Lower leg skin (tissue), 3 donors: ENCODE measurements around the gene UHRF1.

Source experiments
- POLR2A ChIP-seq, 2 donors: fragments of 450-650 bp; IDR thresholded peaks; one replicate each; pipeline ENCODE4 v1.6.1; 2016 to 2017; ENCODE audit warnings: antibody characterized with exemption in 2 of 2, mild to moderate bottlenecking in 1 of 2, moderate library complexity in 1 of 2
- TF ChIP-seq, protein P1 (sequence below), 3 donors: fragments of 450-650 bp; IDR thresholded peaks; one replicate each; pipeline ENCODE4 v1.5.1; 2016; ENCODE audit warnings: antibody characterized with exemption in 3 of 3, mild to moderate bottlenecking in 3 of 3, moderate library complexity in 2 of 3

DNA sequence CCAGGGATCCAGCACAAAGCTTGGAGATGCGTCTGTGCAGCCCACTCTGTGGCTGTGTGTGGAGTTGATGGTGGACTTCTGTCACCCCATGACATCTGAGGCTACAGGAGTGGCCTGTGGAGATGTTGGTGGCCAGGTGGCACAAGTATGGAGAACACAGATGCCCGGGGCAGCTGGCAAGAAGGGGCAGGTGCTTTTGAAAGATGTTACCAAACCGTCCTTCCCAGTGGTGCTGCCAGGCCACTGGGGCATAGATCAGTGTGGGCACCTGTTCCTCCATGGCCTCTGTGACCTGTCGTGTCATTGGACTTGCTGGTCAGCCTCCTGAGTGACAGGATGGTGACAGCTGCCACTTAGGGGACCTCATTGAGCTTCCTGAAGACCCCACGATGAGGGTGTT is 95.8 kb downstream of the UHRF1 start:
- TF ChIP-seq, protein P1, sequence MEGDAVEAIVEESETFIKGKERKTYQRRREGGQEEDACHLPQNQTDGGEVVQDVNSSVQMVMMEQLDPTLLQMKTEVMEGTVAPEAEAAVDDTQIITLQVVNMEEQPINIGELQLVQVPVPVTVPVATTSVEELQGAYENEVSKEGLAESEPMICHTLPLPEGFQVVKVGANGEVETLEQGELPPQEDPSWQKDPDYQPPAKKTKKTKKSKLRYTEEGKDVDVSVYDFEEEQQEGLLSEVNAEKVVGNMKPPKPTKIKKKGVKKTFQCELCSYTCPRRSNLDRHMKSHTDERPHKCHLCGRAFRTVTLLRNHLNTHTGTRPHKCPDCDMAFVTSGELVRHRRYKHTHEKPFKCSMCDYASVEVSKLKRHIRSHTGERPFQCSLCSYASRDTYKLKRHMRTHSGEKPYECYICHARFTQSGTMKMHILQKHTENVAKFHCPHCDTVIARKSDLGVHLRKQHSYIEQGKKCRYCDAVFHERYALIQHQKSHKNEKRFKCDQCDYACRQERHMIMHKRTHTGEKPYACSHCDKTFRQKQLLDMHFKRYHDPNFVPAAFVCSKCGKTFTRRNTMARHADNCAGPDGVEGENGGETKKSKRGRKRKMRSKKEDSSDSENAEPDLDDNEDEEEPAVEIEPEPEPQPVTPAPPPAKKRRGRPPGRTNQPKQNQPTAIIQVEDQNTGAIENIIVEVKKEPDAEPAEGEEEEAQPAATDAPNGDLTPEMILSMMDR (IDR thresholded peaks at IDR 0.05) = no peak
- no peak for TF ChIP-seq POLR2A (IDR thresholded peaks at IDR 0.05)
